K562 (cell line): Measurements from ENCODE around the gene LPCAT3. TPM values are rescaled to one million over a fixed set of nuclear protein-coding genes. Genes with fewer than 3 reads are reported as not detected.
A peak's percentile ranks its signal among the peaks of the same experiment; 100 is the strongest.

Experiments
- ATAC-seq: fragments of 200-7000 bp; cut with Tn5 transposase; 3 replicates; pipeline ENCODE4 v1.9.1; 2020; ENCODE audit warnings: moderate library complexity
- BruUV-seq: library from RNA; stranded (reverse); fragments of 400-500 nt; replicated peaks from 2 replicates; lab custom pipeline; 2021; lab: Mats Ljungman, UMichigan
- CTCF ChIA-PET: fragments of 300-600 bp; formaldehyde crosslinking; extraction: SDS; loops from one replicate; lab custom pipeline; 2021; ENCODE audit warnings: low intra/inter-chr PET ratio; lab: Yijun Ruan, JAX
- POLR2A ChIA-PET: fragments of 300-600, 350-650 bp; sonication (Branson Sonifier 250); formaldehyde crosslinking; extraction: SDS; loops from one replicate; lab custom pipeline; 2021; ENCODE audit warnings: antibody characterized with exemption, inconsistent platforms; lab: Yijun Ruan, JAX
- DNase-seq, 4 experiments: peaks; one replicate each; pipeline versions ENCODE4 v3.0.0 to v3.0.0-alpha.2; 2011 to 2018; ENCODE audit warnings: low spot score in 3 of 4, mixed read lengths in 3 of 4; ENCODE audit errors: extremely low read depth in 1 of 4
- FAIRE-seq: peaks from 2 replicates; lab custom pipeline; 2011; peaks lifted over from hg19 to GRCh38; lab: Jason Lieb, UNC
- H2AFZ ChIP-seq: 2 replicates; pipeline ENCODE4 v1.6.0; 2011; ENCODE audit warnings: low read depth, low read length, control low read depth, inconsistent platforms
- H3K27ac ChIP-seq: fragments of 200-600 bp; 3 replicates; pipeline ENCODE4 v1.8.0; 2011; ENCODE audit warnings: low read depth, mild to moderate bottlenecking, control low read depth, inconsistent platforms, low read length, moderate library complexity, mixed read lengths; ENCODE audit errors: extremely low read depth
- H3K27me3 ChIP-seq, 2 experiments: fragments of 300-600 bp in 1 of 2; 2 replicates in 1 of 2; 3 replicates in 1 of 2; pipeline versions ENCODE4 v1.6.0 to v1.8.0; 2011; ENCODE audit warnings: inconsistent platforms in 2 of 2, low read length in 2 of 2, mild to moderate bottlenecking in 1 of 2, mixed read lengths in 1 of 2, moderate library complexity in 1 of 2; ENCODE audit not compliant: control insufficient read depth in 2 of 2, insufficient read depth in 2 of 2
- H3K36me3 ChIP-seq: fragments of 300-600 bp; 3 replicates; pipeline ENCODE4 v1.8.0; 2011; ENCODE audit warnings: mild to moderate bottlenecking, low read length, inconsistent platforms; ENCODE audit not compliant: control insufficient read depth, insufficient read depth
- H3K4me1 ChIP-seq, 2 experiments: fragments of 200-600 bp in 1 of 2; replicated peaks in 1 of 2; 2 replicates in 1 of 2; 3 replicates in 1 of 2; pipeline versions ENCODE4 v1.5.1 to v1.8.0; 2011; ENCODE audit warnings: inconsistent platforms in 2 of 2, low read length in 2 of 2, mild to moderate bottlenecking in 1 of 2, mixed read lengths in 1 of 2, moderate library complexity in 1 of 2; ENCODE audit not compliant: control insufficient read depth in 2 of 2, insufficient read depth in 2 of 2
- H3K4me2 ChIP-seq: 2 replicates; pipeline ENCODE4 v1.6.1; 2011; ENCODE audit warnings: low read length, control low read depth, inconsistent platforms, mixed read lengths; ENCODE audit not compliant: insufficient read depth
- H3K4me3 ChIP-seq: fragments of 200-600 bp; sonication (generic), shearing (Covaris generic); 2 replicates; pipeline ENCODE4 v1.5.1; 2016; ENCODE audit warnings: control low read depth, inconsistent platforms
- H3K79me2 ChIP-seq: fragments of 200-600 bp; 3 replicates; pipeline ENCODE4 v1.8.0; 2011; ENCODE audit warnings: low read length, inconsistent platforms; ENCODE audit not compliant: control insufficient read depth, insufficient read depth
- H3K9ac ChIP-seq, 2 experiments: 2 replicates each; pipeline versions ENCODE4 v1.6.0 to v1.6.1; 2011; ENCODE audit warnings: low read depth in 2 of 2, low read length in 2 of 2, control low read depth in 1 of 2, inconsistent platforms in 1 of 2, mild to moderate bottlenecking in 1 of 2, mixed read lengths in 1 of 2; ENCODE audit not compliant: insufficient read depth in 1 of 2
- H3K9me1 ChIP-seq: one replicate; pipeline ENCODE4 v1.6.0; 2011; ENCODE audit warnings: inconsistent platforms, mild to moderate bottlenecking, low read length, moderate library complexity; ENCODE audit not compliant: control insufficient read depth, insufficient read depth
- H3K9me3 ChIP-seq: replicated peaks from 2 replicates; pipeline ENCODE4 v1.5.1; 2011; ENCODE audit warnings: low read depth, low read length, inconsistent platforms; ENCODE audit not compliant: control insufficient read depth, insufficient read depth
- H4K20me1 ChIP-seq: replicated peaks from 2 replicates; pipeline ENCODE4 v1.6.1; 2011; ENCODE audit warnings: low read length, inconsistent platforms, mixed read lengths; ENCODE audit not compliant: control insufficient read depth, insufficient read depth
- HOMEZ ChIP-seq: fragments of 250-450 bp; sonication (Bioruptor Pico); IDR thresholded peaks from 2 replicates; pipeline ENCODE4 v1.4.0; 2020; ENCODE audit warnings: mild to moderate bottlenecking, moderate library complexity
- MED1 ChIP-seq: sonication (generic); formaldehyde crosslinking; IDR thresholded peaks from 2 replicates; pipeline ENCODE4 v1.8.1; 2023; ENCODE audit warnings: missing genetic modification reagents, borderline replicate concordance
- NBN ChIP-seq: fragments of 450-650 bp; IDR thresholded peaks from 2 replicates; pipeline ENCODE4 v1.6.1; 2016; ENCODE audit warnings: low read depth, mild to moderate bottlenecking
- PHB2 ChIP-seq: fragments of 450-650 bp; IDR thresholded peaks from 2 replicates; pipeline ENCODE4 v1.6.1; 2017; ENCODE audit warnings: low read depth
- POLR2A ChIP-seq: fragments of 450-650 bp; conservative IDR thresholded peaks from 2 replicates; pipeline ENCODE4 v1.6.1; 2016
- POLR2G ChIP-seq: fragments of 200-400 bp; formaldehyde crosslinking; IDR thresholded peaks from 2 replicates; pipeline ENCODE4 v1.6.1; 2017; ENCODE audit warnings: low read depth, mild to moderate bottlenecking, antibody characterized with exemption, low read length, moderate library complexity
- TAF7 ChIP-seq: fragments of 450-650 bp; IDR thresholded peaks from 2 replicates; pipeline ENCODE4 v1.6.1; 2016; ENCODE audit warnings: missing genetic modification characterization, missing compliant biosample characterization
- WGBS: fragments of 100-300 bp; shearing (Covaris generic); methylation state at CpG from one replicate; pipeline ENCODE4 v1.1.6; 2016; ENCODE audit warnings: low coverage, mixed read lengths; ENCODE audit not compliant: insufficient coverage; ENCODE audit errors: missing lambda C conversion rate; 5-methylcytosine and 5-hydroxymethylcytosine counted together
- in situ Hi-C: fragments of 300-500 bp; cut with MboI; formaldehyde crosslinking; loops from 4 replicates; pipeline ENCODE4 v1.15.0; 2018; ENCODE audit warnings: inconsistent platforms, mixed read lengths
- intact Hi-C: fragments of 100-400 bp; cut with micrococcal nuclease; formaldehyde crosslinking; loops from 2 replicates; pipeline ENCODE4 v1.14.2; 2022
- polyA plus RNA-seq, 8 experiments: library from polyadenylated mRNA; depleted of rRNA in 4 of 8; stranded (reverse) in 5 of 8; unstranded in 3 of 8; fragments of >200 nt; fragmentation: Nextera tagmentation in 2 of 8; fragmentation: Illumina TruSeq in 1 of 8; extraction: Ambion mirVana in 2 of 8; extraction: Trizol in 1 of 8; gene quantifications; 2 replicates each; pipeline versions ENCODE4 v1.2.1 to v1.2.3, GENCODE V29; 2011 to 2014; ENCODE audit warnings: inconsistent platforms in 1 of 8, missing spikeins in 1 of 8
- total RNA-seq, 7 experiments: library from RNA; depleted of rRNA in 6 of 7; stranded (reverse); fragments of >200 nt in 6 of 7; fragmentation: Illumina TruSeq in 2 of 7; extraction: Trizol in 2 of 7; gene quantifications; 2 replicates each; pipeline versions ENCODE4 v1.2.1 to v1.2.3, GENCODE V29; 2011 to 2021; ENCODE audit warnings: low replicate concordance in 1 of 7

Gene LPCAT3
- total and polyA plus RNA-seq, 9 of the 15 experiments (the other 6 are each of a cell fraction or from before 2014, with no cell fraction given): 4.9 to 52.5 (median 25.3) TPM

GRCh38 chr12:6977653-6978052 is 40.6 kb downstream of the LPCAT3 start:
- in situ Hi-C loops: no loop called here
- ATAC-seq (peak; percentile 25; the same call in 2 of the 3 replicates), DNase-seq (no peak), FAIRE-seq (no peak)
- intact Hi-C loops: no loop called here
- H3K9me1 ChIP-seq: no peaks in the 10 kb centered on the region
- ChIA-PET CTCF (no interaction called here), POLR2A (interaction anchor here (0.6 to 1.3 kb wide), 8 partner anchors 8 to 327 kb away, joined by 3 to 5 read pairs (median 3); no protein-coding TSS in a partner anchor)
- H3K9me3 ChIP-seq: no peaks in the 10 kb centered on the region
- TF ChIP-seq HOMEZ (CRISPR knock-in tag) (no peak), POLR2G (peak; percentile 23; the same call in 1 of the 2 replicates), PHB2 (no peak), POLR2A (peak; percentile 10; the same call in 1 of the 2 replicates), NBN (no peak), MED1 (CRISPR knock-in tag) (no peak), TAF7 (tag) (no peak)
- H3K9ac ChIP-seq: peak overlapping the region in 1 of 2 experiments; percentile 52; a peak in 1 of 4 replicates
- H3K4me2 ChIP-seq: no peak overlapping the region
- H4K20me1 ChIP-seq: no peaks in the 10 kb centered on the region
- H3K4me3 ChIP-seq: no peak overlapping the region
- WGBS: 80% methylated on average over 8 of the region's 10 CpGs
- no peak overlapping the region for H3K27ac ChIP-seq
- no peak overlapping the region for H2AFZ ChIP-seq
- H3K36me3 ChIP-seq: peaks cover 95% of the 10 kb centered on the region
- H3K4me1 ChIP-seq: peaks cover 0 to 4% of the 10 kb centered on the region in 2 experiments; a peak in 1 of 5 replicates
- no peaks in the 10 kb centered on the region for H3K27me3 ChIP-seq
- H3K79me2 ChIP-seq: peaks cover 17% of the 10 kb centered on the region
- no TSS peak for BruUV-seq
